Ishikawa (cell line): ENCODE measurements around the gene RFXANK.

Experiments used
- EP300 ChIP-seq: IDR thresholded peaks from 2 replicates; pipeline ENCODE4 v1.6.1; 2012; ENCODE audit warnings: borderline replicate concordance
- FOXM1 ChIP-seq: IDR thresholded peaks from 2 replicates; pipeline ENCODE4 v1.6.1; 2012; ENCODE audit warnings: low read depth, borderline replicate concordance
- RAD21 ChIP-seq: IDR thresholded peaks from 2 replicates; pipeline ENCODE4 v1.6.1; 2012; ENCODE audit warnings: low read depth
- TAF1 ChIP-seq: IDR thresholded peaks from 2 replicates; pipeline ENCODE4 v1.6.1; 2012; ENCODE audit warnings: low read depth, mild to moderate bottlenecking
- USF1 ChIP-seq: IDR thresholded peaks from 2 replicates; pipeline ENCODE4 v1.6.1; 2012
- YY1 ChIP-seq: IDR thresholded peaks from 2 replicates; pipeline ENCODE4 v1.6.1; 2012; ENCODE audit warnings: low read depth
- TF ChIP-seq, protein P1 (sequence below): IDR thresholded peaks from 2 replicates; pipeline ENCODE4 v1.6.1; 2012; ENCODE audit warnings: low read depth, mild to moderate bottlenecking
- TF ChIP-seq, protein P2 (sequence below): IDR thresholded peaks from 2 replicates; pipeline ENCODE4 v1.6.1; 2012

DNA sequence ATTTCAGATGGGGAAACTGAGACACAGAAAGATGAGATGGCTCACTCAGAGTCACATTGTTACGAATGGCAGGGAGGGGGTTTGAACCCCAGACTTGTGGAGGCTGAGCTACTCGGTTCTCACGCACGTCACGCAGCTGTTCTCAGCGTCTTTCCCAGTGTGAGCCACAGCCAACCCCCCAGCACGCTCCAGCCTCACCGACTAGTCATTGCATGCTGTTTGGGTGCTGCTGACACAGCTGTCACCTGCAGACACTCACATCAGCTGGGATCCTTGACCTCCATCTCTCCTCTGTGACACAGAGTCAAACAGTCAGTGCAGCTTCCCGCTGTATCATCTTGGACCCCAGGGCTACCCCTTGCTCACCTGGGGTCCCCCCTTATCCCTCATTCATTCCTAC lies 17.3 kb downstream of the RFXANK start:
- TF ChIP-seq USF1 (no peak), YY1 (no peak), TAF1 (no peak), EP300 (no peak), FOXM1 (no peak), RAD21 (no peak)
- TF ChIP-seq, protein P1, sequence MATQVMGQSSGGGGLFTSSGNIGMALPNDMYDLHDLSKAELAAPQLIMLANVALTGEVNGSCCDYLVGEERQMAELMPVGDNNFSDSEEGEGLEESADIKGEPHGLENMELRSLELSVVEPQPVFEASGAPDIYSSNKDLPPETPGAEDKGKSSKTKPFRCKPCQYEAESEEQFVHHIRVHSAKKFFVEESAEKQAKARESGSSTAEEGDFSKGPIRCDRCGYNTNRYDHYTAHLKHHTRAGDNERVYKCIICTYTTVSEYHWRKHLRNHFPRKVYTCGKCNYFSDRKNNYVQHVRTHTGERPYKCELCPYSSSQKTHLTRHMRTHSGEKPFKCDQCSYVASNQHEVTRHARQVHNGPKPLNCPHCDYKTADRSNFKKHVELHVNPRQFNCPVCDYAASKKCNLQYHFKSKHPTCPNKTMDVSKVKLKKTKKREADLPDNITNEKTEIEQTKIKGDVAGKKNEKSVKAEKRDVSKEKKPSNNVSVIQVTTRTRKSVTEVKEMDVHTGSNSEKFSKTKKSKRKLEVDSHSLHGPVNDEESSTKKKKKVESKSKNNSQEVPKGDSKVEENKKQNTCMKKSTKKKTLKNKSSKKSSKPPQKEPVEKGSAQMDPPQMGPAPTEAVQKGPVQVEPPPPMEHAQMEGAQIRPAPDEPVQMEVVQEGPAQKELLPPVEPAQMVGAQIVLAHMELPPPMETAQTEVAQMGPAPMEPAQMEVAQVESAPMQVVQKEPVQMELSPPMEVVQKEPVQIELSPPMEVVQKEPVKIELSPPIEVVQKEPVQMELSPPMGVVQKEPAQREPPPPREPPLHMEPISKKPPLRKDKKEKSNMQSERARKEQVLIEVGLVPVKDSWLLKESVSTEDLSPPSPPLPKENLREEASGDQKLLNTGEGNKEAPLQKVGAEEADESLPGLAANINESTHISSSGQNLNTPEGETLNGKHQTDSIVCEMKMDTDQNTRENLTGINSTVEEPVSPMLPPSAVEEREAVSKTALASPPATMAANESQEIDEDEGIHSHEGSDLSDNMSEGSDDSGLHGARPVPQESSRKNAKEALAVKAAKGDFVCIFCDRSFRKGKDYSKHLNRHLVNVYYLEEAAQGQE: no peak
- TF ChIP-seq, protein P2, sequence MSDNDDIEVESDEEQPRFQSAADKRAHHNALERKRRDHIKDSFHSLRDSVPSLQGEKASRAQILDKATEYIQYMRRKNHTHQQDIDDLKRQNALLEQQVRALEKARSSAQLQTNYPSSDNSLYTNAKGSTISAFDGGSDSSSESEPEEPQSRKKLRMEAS: no peak
